GM10248 (cell line): ENCODE results near the gene RLN2.

ENCODE experiments used
- CTCF ChIA-PET: fragments of 300-600 bp; sonication (Branson Sonifier 250); formaldehyde crosslinking; extraction: SDS; loops from one replicate; lab custom pipeline; 2021; ENCODE audit warnings: antibody characterized with exemption; lab: Yijun Ruan, JAX
- POLR2A ChIA-PET: fragments of 350-650 bp; sonication (Branson Sonifier 250); formaldehyde crosslinking; extraction: SDS; loops from one replicate; lab custom pipeline; 2020; ENCODE audit warnings: antibody characterized with exemption; lab: Yijun Ruan, JAX
- DNase-seq: peaks from one replicate; pipeline ENCODE4 v3.0.0; 2012; ENCODE audit errors: extremely low spot score
- TF ChIP-seq, protein P1 (sequence below): IDR thresholded peaks from 2 replicates; pipeline ENCODE4 v1.5.1; 2012; ENCODE audit warnings: mild to moderate bottlenecking, low read depth; ENCODE audit errors: extremely low read depth, missing control alignments, control extremely low read depth

The RLN2 gene

DNA sequence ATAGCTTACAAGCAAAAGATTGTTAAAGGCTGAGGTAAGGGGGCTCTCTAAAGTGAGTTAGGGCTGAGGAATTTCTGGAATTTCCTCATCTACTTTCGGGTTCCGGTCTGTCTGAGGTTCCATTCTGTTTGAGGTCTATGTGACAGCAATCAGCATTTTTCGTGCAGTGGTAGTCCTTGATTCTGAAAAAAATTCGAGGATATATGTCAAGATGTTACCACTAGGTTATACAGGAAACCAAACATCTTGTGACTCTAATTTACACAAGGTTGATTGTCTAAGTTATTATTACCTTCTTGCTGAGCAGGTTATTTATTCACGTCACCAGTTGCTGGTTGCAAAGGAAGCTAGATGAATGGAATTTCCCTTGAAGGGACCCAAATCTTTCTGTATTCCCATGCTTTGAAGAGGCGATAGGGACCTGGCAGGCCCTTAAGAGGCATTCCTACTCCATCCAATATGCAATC lies 35.2 kb downstream of the RLN2 start:
- CTCF ChIA-PET: interaction anchor here (1.1 to 1.6 kb wide), 3 partner anchors 11 to 167 kb away, joined by 3 to 4 read pairs (median 3); no protein-coding TSS in a partner anchor
- DNase-seq: no peak
- POLR2A ChIA-PET: no interaction called here
- TF ChIP-seq, protein P1, sequence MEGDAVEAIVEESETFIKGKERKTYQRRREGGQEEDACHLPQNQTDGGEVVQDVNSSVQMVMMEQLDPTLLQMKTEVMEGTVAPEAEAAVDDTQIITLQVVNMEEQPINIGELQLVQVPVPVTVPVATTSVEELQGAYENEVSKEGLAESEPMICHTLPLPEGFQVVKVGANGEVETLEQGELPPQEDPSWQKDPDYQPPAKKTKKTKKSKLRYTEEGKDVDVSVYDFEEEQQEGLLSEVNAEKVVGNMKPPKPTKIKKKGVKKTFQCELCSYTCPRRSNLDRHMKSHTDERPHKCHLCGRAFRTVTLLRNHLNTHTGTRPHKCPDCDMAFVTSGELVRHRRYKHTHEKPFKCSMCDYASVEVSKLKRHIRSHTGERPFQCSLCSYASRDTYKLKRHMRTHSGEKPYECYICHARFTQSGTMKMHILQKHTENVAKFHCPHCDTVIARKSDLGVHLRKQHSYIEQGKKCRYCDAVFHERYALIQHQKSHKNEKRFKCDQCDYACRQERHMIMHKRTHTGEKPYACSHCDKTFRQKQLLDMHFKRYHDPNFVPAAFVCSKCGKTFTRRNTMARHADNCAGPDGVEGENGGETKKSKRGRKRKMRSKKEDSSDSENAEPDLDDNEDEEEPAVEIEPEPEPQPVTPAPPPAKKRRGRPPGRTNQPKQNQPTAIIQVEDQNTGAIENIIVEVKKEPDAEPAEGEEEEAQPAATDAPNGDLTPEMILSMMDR: no peak

DNA sequence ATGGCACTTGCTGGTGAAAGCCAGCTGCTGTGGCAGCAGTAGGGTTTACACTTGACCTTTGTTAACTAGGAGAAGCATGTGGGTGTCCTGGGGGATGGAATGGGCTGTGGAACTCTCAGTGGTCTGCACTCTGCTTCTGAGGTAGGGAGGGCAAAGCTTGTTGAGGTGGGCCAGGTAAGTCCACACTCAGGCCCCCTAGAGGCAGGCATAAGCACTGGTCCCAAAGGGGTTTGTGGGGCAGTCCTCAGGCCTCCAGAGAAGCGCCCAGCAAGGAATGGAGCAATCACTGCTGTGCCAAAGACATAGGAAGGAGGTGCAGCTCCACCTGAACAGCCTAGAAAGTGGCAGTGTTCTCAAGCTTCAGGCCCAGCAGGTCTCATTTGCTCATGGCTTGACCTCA lies 38.6 kb downstream of the RLN2 start:
- ChIA-PET POLR2A (no interaction called here), CTCF (interaction anchor here (1.2 to 1.5 kb wide), 2 partner anchors 9 to 506 kb away, joined by 3 to 4 read pairs; no protein-coding TSS in a partner anchor)
- TF ChIP-seq, protein P1: no peak
- DNase-seq: no peak

DNA sequence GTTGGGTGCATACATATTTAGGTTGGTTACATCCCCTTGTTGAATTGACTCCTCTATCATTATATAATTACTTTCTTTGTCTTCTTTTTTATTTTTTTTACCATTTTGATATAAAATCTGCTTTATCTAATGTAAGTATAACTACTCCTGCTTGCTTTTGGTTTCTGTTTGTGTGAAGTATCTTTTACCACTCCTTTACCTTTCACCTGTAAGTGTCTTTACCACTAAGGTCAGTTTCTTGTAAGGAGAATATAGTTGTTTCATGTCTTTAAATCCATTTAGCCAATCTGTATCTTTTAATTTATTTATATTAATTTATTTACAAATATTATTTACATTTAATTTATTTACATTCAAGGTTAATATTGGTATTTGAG lies 40.3 kb downstream of the RLN2 start:
- ChIA-PET POLR2A (no interaction called here), CTCF (interaction anchor here (0.8 to 2.1 kb wide), 3 partner anchors 11 to 503 kb away, joined by 3 to 4 read pairs (median 4); no protein-coding TSS in a partner anchor)
- TF ChIP-seq, protein P1: no peak
- no peak for DNase-seq

DNA sequence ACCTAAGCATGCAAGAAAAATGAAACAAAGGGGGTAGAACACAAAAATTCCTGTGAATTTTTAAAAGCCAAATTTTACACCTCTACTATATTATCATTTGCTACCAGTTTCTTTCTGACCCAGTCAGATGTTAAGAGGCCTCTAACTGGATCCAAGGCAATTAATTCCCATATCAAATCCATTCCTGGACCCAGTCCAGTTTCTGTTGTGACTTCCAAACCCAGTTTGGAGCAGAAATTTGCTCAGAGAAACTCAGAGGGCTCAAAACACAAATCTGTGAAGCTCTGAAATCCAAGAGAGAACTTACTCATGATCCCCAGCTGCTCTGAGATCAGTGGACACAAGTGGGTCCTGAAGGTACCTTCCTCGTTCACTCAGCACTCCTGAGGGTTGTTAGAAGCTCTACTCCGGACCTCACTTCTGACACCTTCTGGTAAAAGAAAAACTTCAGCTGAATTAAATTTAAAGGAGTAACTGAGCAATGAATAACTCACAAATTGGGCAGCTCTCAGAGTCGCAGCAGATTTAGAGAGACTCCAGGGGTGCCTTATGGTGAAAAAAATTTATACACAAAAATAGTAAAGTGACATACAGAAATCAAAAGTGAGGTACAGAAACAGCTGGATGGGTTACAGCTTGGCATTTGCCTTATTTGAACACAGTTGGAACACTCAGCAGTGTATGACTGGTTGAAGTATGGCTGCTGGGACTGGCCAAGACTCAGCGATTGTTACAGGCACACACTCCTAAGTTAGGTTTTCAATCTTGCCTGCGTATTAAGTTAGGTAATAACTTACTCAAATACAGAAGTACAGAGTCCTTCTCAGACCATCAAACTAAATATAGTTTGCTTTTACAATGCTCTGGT lies 40.9 kb downstream of the RLN2 start:
- POLR2A ChIA-PET: no interaction called here
- DNase-seq: no peak
- TF ChIP-seq, protein P1: no peak
- CTCF ChIA-PET: interaction anchor here (0.7 to 2.1 kb wide), 5 partner anchors 12 to 658 kb away, joined by 3 to 4 read pairs (median 3); partner anchors contain the start of gene INSL6
